ENCODE measurements around the gene ATG2B. TPM values are rescaled to one million over a fixed set of nuclear protein-coding genes. Genes with fewer than 3 reads are reported as not detected.

ATG2B gene
- total and polyA plus RNA-seq, 9 of the 15 experiments (the other 6 are each of a cell fraction or from before 2014, with no cell fraction given), result 0.83 to 12.9 (median 8.7) TPM

DNA sequence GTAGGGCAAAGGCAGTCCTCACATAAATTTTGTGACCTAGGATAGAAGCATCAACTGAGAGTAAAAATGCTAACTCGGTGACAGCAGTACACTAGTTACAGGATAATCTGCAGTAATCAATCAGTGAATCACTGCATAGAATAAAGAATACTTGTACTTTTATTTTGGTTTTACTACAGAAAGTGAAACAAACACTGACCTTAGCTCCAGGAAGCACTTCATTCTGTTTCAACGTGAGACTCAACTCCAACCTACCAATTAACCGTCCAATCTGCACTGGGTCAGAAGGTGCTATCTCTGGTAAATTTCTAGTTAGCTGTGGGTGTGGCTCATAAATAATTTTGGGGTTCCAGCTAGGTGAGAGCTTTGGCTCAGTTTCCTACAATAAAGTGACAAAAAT lies 21.8 kb downstream of the ATG2B start:
- Histone ChIP-seq H3K9me3 (replicated peaks; ENCODE audit: control insufficient read depth, insufficient read depth, low read depth, low read length) (no peaks in the 10 kb centered on the region), H2AFZ (ENCODE audit: low read depth, low read length) (no peak overlapping the region), H3K27me3 (ENCODE audit: control insufficient read depth in 2 of 2, insufficient read depth in 2 of 2, low read length in 2 of 2) (no peaks in the 10 kb centered on the region), H3K79me2 (ENCODE audit: control insufficient read depth, insufficient read depth, low read length) (no peaks in the 10 kb centered on the region), H3K36me3 (ENCODE audit: control insufficient read depth, insufficient read depth, low read length) (peaks cover 3% of the 10 kb centered on the region; the same call in 2 of the 3 replicates), H3K4me3 (no peak overlapping the region), H3K4me2 (ENCODE audit: insufficient read depth, low read length) (no peak overlapping the region), H4K20me1 (replicated peaks; ENCODE audit: control insufficient read depth, insufficient read depth, low read length) (no peaks in the 10 kb centered on the region), H3K9me1 (ENCODE audit: control insufficient read depth, insufficient read depth, low read length) (no peaks in the 10 kb centered on the region), H3K9ac (ENCODE audit: insufficient read depth in 1 of 2, low read depth in 2 of 2, low read length in 2 of 2) (no peak overlapping the region), H3K27ac (ENCODE audit: extremely low read depth, low read depth, low read length) (no peak overlapping the region), H3K4me1 (replicated peaks in 1 of 2; ENCODE audit: control insufficient read depth in 2 of 2, insufficient read depth in 2 of 2, low read length in 2 of 2) (no peaks in the 10 kb centered on the region)
- ChIA-PET POLR2A (no interaction called here), CTCF (ENCODE audit: low intra/inter-chr PET ratio) (no interaction called here)
- DNase-seq (ENCODE audit: extremely low read depth in 1 of 4, low spot score in 3 of 4) (no peak), ATAC-seq (no peak), FAIRE-seq (no peak)
- 63% methylated on average over 3 of the region's 3 CpGs for WGBS (ENCODE audit: insufficient coverage, low coverage, missing lambda C conversion rate)
- intact Hi-C loops (cut with micrococcal nuclease), result no loop called here
- BruUV-seq (replicated peaks), result no TSS peak
- in situ Hi-C loops (cut with MboI), result no loop called here
- TF ChIP-seq ZBTB8A (IDR thresholded peaks at IDR 0.05; ENCODE audit: partially characterized antibody), result no peak
- TF ChIP-seq, protein P1, sequence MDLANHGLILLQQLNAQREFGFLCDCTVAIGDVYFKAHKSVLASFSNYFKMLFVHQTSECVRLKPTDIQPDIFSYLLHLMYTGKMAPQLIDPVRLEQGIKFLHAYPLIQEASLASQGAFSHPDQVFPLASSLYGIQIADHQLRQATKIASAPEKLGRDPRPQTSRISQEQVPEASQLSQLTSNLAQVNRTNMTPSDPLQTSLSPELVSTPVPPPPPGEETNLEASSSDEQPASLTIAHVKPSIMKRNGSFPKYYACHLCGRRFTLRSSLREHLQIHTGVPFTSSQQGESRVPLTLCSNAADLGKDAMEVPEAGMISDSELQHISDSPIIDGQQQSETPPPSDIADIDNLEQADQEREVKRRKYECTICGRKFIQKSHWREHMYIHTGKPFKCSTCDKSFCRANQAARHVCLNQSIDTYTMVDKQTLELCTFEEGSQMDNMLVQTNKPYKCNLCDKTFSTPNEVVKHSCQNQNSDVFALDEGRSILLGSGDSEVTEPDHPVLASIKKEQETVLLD (IDR thresholded peaks at IDR 0.05), result no peak
- TF ChIP-seq YY1 (IDR thresholded peaks at IDR 0.05; ENCODE audit: borderline replicate concordance in 1 of 3, control insufficient read depth in 1 of 3, extremely low read depth in 1 of 3, insufficient read depth in 3 of 3, insufficient read length in 1 of 3, insufficient replicate concordance in 2 of 3, low read depth in 1 of 3, low read length in 2 of 3), result no peak
- no peak for TF ChIP-seq KLF13 (tag; IDR thresholded peaks at IDR 0.05; ENCODE audit: borderline replicate concordance, low read depth)
- TF ChIP-seq, protein P2, sequence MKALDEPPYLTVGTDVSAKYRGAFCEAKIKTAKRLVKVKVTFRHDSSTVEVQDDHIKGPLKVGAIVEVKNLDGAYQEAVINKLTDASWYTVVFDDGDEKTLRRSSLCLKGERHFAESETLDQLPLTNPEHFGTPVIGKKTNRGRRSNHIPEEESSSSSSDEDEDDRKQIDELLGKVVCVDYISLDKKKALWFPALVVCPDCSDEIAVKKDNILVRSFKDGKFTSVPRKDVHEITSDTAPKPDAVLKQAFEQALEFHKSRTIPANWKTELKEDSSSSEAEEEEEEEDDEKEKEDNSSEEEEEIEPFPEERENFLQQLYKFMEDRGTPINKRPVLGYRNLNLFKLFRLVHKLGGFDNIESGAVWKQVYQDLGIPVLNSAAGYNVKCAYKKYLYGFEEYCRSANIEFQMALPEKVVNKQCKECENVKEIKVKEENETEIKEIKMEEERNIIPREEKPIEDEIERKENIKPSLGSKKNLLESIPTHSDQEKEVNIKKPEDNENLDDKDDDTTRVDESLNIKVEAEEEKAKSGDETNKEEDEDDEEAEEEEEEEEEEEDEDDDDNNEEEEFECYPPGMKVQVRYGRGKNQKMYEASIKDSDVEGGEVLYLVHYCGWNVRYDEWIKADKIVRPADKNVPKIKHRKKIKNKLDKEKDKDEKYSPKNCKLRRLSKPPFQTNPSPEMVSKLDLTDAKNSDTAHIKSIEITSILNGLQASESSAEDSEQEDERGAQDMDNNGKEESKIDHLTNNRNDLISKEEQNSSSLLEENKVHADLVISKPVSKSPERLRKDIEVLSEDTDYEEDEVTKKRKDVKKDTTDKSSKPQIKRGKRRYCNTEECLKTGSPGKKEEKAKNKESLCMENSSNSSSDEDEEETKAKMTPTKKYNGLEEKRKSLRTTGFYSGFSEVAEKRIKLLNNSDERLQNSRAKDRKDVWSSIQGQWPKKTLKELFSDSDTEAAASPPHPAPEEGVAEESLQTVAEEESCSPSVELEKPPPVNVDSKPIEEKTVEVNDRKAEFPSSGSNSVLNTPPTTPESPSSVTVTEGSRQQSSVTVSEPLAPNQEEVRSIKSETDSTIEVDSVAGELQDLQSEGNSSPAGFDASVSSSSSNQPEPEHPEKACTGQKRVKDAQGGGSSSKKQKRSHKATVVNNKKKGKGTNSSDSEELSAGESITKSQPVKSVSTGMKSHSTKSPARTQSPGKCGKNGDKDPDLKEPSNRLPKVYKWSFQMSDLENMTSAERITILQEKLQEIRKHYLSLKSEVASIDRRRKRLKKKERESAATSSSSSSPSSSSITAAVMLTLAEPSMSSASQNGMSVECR (CRISPR knock-in tag; IDR thresholded peaks at IDR 0.05), result no peak
- TF ChIP-seq, protein P3, sequence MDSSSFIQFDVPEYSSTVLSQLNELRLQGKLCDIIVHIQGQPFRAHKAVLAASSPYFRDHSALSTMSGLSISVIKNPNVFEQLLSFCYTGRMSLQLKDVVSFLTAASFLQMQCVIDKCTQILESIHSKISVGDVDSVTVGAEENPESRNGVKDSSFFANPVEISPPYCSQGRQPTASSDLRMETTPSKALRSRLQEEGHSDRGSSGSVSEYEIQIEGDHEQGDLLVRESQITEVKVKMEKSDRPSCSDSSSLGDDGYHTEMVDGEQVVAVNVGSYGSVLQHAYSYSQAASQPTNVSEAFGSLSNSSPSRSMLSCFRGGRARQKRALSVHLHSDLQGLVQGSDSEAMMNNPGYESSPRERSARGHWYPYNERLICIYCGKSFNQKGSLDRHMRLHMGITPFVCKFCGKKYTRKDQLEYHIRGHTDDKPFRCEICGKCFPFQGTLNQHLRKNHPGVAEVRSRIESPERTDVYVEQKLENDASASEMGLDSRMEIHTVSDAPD (CRISPR knock-in tag; IDR thresholded peaks at IDR 0.05), result no peak
- TF ChIP-seq MTA2 (IDR thresholded peaks at IDR 0.05; ENCODE audit: low read depth), result no peak
- TF ChIP-seq, protein P4, sequence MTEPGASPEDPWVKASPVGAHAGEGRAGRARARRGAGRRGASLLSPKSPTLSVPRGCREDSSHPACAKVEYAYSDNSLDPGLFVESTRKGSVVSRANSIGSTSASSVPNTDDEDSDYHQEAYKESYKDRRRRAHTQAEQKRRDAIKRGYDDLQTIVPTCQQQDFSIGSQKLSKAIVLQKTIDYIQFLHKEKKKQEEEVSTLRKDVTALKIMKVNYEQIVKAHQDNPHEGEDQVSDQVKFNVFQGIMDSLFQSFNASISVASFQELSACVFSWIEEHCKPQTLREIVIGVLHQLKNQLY (CRISPR knock-in tag; conservative IDR thresholded peaks at IDR 0.05), result no peak
- TF ChIP-seq, protein P5, sequence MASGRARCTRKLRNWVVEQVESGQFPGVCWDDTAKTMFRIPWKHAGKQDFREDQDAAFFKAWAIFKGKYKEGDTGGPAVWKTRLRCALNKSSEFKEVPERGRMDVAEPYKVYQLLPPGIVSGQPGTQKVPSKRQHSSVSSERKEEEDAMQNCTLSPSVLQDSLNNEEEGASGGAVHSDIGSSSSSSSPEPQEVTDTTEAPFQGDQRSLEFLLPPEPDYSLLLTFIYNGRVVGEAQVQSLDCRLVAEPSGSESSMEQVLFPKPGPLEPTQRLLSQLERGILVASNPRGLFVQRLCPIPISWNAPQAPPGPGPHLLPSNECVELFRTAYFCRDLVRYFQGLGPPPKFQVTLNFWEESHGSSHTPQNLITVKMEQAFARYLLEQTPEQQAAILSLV (tag; IDR thresholded peaks at IDR 0.05), result no peak
- TF ChIP-seq ILK (tag; IDR thresholded peaks at IDR 0.05; ENCODE audit: borderline replicate concordance, low read depth), result no peak
